C1 segment of cervical spinal cord (tissue), 14 donors: Measurements from ENCODE around the gene TMEM208.

Source experiments
- DNase-seq, 14 donors: peaks; one replicate each; lab custom pipeline; 2025; lab: John Stamatoyannopoulos, UW

TMEM208 gene

GRCh38 chr16:67249178-67250044 is 22.5 kb downstream of the TMEM208 start:
- peak in 1 of 14 donors; percentile 49 for DNase-seq

DNA sequence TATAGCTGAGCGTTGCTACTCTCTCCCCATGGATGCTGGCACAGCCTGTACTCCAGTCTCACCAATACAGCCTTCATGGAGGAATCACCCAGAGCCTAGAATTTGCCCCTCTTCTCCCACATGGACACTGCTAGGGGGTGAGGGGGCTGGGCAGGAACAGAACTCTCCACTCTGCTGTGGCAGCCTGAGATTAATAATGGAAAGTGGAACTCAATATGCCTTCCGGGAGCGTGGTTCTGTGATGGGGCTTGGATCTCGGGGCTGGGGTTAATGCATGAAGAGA is 23.1 kb downstream of the TMEM208 start:
- DNase-seq = no peak

DNA sequence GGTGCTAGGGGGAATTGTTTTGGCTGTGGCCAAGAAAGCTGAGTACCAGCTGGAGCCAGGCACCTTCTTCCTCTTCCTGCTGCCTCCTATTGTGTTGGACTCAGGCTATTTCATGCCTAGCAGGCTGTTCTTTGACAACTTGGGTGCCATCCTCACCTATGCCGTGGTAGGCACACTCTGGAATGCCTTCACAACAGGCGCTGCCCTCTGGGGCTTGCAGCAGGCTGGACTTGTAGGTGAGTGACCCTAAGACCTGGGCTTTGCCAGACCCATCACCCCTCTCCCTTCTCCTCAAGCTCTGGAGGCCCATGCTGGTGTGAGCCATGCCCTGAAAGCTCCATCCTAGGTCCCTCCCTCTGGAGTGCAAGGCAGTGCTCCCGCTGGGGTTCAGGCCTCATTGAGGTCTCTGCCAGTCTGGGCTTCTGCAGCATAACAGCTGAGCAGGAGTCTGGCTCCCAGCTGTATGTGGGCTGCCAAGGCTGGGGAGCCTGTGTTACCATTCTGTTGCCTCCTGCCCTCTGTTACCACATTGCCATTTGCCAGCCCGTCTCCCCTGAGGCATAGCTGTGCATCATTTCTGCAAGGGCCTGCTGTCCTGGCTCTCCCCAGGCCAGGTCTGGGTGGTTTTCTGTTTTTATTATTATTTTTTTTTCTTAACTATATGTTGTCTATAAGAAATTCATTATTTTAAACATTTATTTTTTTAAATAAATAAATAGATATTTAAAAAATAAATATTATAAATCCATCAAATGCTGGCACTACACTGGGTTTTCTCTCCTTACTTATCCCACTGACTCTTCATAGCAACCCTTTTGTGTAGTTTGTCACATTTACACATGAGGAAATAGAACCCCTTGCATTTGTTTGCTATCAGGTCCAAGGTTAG is 25.9 kb downstream of the TMEM208 start:
- DNase-seq = peak in 6 of 14 donors; percentile 11 to 47 (median 28)

DNA sequence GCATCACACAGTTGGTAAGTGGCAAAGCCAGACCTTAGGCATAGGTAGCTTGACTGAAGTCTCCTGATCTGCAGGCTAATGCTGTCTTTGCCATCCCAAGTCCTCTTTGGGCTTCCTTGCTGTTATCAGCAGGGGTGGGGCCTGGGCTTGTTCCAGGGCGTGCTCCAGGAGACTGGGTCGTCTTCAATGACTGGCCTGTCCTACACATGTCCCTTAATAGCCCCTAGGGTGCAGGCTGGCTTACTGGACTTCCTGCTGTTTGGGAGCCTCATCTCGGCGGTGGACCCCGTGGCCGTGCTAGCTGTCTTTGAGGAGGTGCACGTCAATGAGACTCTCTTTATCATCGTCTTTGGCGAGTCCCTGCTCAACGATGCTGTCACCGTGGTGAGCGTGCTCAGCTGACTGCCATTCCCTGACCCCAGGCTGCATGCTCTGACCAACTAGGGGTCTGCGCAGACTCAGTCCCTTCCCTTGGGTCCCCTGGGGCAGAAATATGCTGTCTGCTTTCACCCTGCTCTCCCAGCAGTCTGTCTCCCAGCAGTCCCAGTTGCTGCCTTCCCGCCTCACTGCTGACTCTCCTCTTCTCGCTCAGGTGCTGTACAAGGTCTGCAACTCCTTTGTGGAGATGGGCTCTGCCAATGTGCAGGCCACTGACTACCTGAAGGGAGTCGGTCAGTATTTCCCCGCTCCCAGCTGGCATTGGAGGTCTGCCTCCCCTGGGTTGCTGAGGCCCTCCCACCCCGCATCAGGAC is 28.0 kb downstream of the TMEM208 start:
- DNase-seq = no peak

DNA sequence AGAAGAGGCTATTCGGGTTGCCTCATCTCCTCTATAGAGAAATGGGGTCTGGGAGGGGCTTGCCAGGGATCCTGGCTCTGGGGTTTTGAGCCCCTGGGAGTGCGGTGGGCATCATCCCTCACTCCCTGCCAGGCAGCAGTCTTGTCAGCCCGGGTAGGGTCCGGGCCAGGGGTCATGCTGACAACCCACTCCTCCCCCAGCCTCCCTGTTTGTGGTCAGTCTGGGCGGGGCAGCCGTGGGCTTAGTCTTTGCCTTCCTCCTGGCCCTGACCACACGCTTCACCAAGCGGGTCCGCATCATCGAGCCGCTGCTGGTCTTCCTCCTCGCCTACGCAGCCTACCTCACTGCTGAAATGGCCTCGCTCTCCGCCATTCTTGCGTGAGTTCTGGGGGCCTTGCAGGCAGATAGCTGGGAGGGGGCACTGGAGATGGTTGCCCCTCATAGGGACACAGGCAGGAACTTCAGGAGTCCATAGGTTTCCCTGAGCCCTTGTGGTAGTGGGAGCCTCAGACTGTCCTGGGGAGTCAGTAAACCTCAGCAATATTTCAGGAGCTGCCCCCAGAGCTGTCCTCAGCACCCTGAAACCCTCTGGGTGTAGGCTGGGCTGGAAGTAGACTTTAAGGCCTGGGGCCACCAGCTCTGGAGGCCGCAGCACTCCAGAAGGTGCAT is 28.8 kb downstream of the TMEM208 start:
- no peak for DNase-seq

- no peak for DNase-seq
Measured at GRCh38 chr16:67256701-67257230, 29.8 kb downstream of the TMEM208 start.

DNA sequence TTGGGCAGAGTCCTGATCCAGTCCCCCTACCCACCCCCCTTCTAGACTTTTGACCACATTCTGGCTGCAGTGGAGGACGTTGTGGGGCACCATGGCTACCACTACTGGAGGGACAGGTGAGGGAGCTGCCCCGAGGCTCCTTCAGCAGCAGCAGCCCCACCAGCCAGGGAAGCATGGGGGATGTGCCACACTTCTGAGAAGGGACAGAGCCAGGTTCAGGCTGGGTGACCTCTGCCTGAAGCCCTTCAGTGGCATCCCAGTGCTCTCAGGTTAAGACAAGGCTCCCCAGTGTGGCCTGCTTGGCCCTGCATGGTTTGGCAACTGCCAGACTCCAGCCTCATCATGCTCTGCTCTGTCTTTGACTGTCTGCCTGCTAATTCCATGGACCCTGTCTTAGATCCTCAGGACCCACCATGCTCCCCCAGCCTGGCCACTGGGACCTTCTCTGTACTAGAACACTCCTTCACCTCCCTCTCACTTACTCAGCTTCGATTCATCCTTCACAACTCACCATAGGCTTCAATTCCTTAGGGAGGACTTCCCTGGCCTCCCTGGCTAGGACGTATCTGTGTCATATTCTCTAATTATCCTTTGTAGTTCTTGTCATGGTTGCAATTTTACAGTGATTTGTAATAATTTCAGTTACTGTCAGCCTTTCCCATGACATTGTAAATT is 30.7 kb downstream of the TMEM208 start:
- no peak for DNase-seq

- DNase-seq = no peak
Measured at GRCh38 chr16:67258161-67258835, 31.4 kb downstream of the TMEM208 start.

- DNase-seq = no peak
Measured at GRCh38 chr16:67259705-67260104, 32.8 kb downstream of the TMEM208 start.

DNA sequence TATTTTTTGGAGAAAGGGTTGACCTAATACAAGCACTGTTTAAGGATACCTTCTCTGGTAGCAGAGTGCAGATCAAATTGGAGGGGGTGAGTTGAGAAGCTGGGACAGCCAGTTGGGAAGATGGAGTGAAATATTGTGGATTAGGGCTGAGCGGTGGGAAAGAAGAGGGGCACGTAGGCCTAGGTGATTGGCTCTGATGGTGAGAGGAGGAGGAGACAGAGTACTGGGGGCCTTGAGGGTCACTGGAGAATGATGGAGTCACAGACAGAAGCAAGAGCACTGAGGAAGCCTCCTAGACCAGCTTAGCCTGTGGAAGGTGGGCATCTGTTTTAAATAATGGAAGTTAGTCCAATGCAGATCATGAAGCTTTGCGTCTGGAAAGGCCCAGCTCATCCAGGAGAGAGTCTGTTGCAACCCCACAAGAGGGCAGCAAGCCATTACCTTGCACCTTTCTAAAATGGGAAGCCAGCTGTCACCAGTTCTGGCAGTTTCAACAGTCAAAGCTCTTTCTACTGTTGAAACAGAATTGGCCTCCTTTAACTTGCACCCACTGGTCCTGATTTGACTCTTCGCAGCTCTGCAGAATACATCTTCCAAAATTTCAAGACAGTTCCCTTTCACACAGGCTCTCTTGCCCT is 33.6 kb downstream of the TMEM208 start:
- peak in 1 of 14 donors; percentile 27 for DNase-seq

GRCh38 chr16:67263201-67263600 is 36.3 kb downstream of the TMEM208 start:
- no peak for DNase-seq

DNA sequence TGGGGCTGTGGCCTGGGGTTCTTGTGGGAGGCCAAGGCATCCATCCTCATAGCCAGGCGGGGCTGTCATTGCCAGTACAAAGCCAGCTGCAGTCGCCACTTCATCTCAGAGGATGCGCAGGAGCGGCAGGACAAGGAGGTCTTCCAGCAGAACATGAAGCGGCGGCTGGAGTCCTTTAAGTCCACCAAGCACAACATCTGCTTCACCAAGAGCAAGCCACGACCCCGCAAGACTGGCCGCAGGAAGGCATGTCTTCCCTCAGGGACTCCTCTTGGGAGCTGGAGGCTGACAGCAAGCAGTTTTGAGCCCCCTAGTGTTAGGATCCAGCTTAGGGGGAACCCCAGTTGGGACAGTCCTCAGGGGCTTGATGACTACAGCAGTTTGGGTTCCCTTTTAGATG is 37.3 kb downstream of the TMEM208 start:
- DNase-seq = no peak

GRCh38 chr16:67264866-67265265 is 37.9 kb downstream of the TMEM208 start:
- no peak for DNase-seq

GRCh38 chr16:67265834-67266233 is 38.9 kb downstream of the TMEM208 start:
- no peak for DNase-seq

GRCh38 chr16:67268136-67268579 is 41.2 kb downstream of the TMEM208 start:
- DNase-seq = no peak

DNA sequence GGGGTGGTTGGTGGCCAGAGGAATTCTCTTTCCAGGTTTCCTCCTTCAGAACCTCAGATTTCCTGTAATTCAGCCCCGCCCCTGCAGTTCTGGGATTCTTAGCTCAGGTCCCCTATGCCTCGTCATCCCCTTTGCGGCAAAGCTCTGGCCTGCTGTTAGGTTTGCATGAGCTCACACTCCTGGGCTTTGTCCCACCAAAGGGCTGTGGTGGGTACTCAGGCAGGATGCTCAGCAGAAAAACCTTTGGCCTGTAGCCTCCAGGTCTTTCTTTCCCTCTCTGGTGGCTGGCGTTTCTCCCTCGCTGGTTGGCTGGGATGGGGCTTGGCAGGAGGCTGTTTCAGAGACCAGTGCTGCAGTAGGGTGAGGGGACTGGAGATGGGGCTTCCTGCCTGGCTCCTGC is 42.8 kb downstream of the TMEM208 start:
- no peak for DNase-seq

- DNase-seq = no peak
Measured at GRCh38 chr16:67270931-67271338, 44.0 kb downstream of the TMEM208 start.

- DNase-seq = no peak
Measured at GRCh38 chr16:67271446-67271845, 44.5 kb downstream of the TMEM208 start.

GRCh38 chr16:67275321-67275720 is 48.4 kb downstream of the TMEM208 start:
- DNase-seq = no peak
